HG03095 (cell line): Measurements from ENCODE around the gene ADAMTS17.

ENCODE experiments used
- ATAC-seq: cut with Tn5 transposase; IDR thresholded peaks from one replicate; pipeline ENCODE4 v1.9.1; 2021; ENCODE audit warnings: moderate library complexity; ENCODE audit not compliant: unreplicated experiment

ADAMTS17 gene

GRCh38 chr15:100114100-100114499, 227.7 kb downstream of the ADAMTS17 start:
- ATAC-seq = no peak

- ATAC-seq = no peak
These were observed 228.3 kb downstream of the ADAMTS17 start for GRCh38 chr15:100113351-100114080.

- ATAC-seq = no peak
These were observed 229.0 kb downstream of the ADAMTS17 start for GRCh38 chr15:100112636-100113305.

- no peak for ATAC-seq
These were observed 229.7 kb downstream of the ADAMTS17 start for GRCh38 chr15:100112061-100112420.

- no peak for ATAC-seq
These were observed 230.4 kb downstream of the ADAMTS17 start for GRCh38 chr15:100111125-100112060.

- no peak for ATAC-seq
These were observed 232.2 kb downstream of the ADAMTS17 start for GRCh38 chr15:100109486-100110035.

GRCh38 chr15:100108846-100109245, 232.9 kb downstream of the ADAMTS17 start:
- ATAC-seq = no peak

- ATAC-seq = no peak
These were observed 233.4 kb downstream of the ADAMTS17 start for GRCh38 chr15:100108346-100108745.

- no peak for ATAC-seq
These were observed 234.1 kb downstream of the ADAMTS17 start for GRCh38 chr15:100107606-100108225.

- no peak for ATAC-seq
These were observed 234.6 kb downstream of the ADAMTS17 start for GRCh38 chr15:100107151-100107550.

- no peak for ATAC-seq
These were observed 235.0 kb downstream of the ADAMTS17 start for GRCh38 chr15:100106732-100107131.

GRCh38 chr15:100105101-100105500, 236.7 kb downstream of the ADAMTS17 start:
- ATAC-seq = no peak

- ATAC-seq = no peak
These were observed 237.5 kb downstream of the ADAMTS17 start for GRCh38 chr15:100104245-100104644.

GRCh38 chr15:100103828-100104227, 237.9 kb downstream of the ADAMTS17 start:
- ATAC-seq = no peak

GRCh38 chr15:100101426-100102089, 240.2 kb downstream of the ADAMTS17 start:
- ATAC-seq = no peak

- no peak for ATAC-seq
These were observed 240.8 kb downstream of the ADAMTS17 start for GRCh38 chr15:100100926-100101325.

GRCh38 chr15:100099976-100100375, 241.8 kb downstream of the ADAMTS17 start:
- ATAC-seq = no peak

GRCh38 chr15:100098705-100099104, 243.1 kb downstream of the ADAMTS17 start:
- ATAC-seq = no peak

- no peak for ATAC-seq
These were observed 244.2 kb downstream of the ADAMTS17 start for GRCh38 chr15:100097342-100098127.
